ENCODE results near the gene FLYWCH1. TPM values are rescaled to one million over a fixed set of nuclear protein-coding genes. Genes with fewer than 3 reads are reported as not detected.
A peak's percentile ranks its signal among the peaks of the same experiment; 100 is the strongest.

FLYWCH1 gene
- total and polyA plus RNA-seq, 9 of the 15 experiments (the other 6 are each of a cell fraction or from before 2014, with no cell fraction given), result 0.18 to 33.6 (median 11.3) TPM

DNA sequence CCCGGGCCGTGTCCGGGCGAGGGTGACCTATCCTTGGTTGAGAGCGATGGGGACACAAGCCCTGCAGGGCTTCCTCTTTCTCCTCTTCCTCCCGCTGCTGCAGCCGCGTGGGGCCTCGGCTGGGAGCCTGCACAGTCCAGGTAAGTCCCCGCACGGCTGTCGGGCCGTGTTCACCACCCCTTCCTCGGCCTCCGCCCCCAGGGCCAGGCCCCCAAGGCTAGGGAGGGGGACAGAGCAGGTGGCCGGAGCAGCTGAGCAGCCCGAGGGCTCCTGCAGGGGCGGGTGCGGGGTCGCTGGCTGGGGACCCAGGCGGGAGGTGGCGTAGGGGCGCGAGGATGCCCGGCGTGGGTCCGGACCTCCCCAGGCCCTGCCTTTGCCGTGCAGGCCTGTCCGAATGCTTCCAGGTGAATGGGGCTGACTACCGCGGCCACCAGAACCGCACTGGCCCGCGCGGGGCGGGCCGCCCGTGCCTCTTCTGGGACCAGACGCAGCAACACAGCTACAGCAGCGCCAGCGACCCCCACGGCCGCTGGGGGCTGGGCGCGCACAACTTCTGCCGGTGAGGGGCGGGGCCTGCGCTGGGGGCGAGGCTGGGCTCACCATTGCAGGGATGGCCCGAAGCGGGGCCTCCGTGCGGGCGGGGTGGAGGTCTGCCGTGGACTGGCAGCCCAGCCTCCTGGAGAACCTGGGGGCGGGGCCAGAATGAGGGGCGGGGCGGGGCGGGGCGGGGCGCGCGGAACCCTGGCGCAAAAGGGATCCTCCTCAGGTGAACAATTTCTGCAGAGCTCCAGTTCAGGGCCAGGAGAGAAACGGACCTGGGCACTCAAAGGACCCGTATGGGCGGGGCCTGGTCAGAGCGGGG is 53.0 kb downstream of the FLYWCH1 start (continued):
- TF ChIP-seq, protein P1, sequence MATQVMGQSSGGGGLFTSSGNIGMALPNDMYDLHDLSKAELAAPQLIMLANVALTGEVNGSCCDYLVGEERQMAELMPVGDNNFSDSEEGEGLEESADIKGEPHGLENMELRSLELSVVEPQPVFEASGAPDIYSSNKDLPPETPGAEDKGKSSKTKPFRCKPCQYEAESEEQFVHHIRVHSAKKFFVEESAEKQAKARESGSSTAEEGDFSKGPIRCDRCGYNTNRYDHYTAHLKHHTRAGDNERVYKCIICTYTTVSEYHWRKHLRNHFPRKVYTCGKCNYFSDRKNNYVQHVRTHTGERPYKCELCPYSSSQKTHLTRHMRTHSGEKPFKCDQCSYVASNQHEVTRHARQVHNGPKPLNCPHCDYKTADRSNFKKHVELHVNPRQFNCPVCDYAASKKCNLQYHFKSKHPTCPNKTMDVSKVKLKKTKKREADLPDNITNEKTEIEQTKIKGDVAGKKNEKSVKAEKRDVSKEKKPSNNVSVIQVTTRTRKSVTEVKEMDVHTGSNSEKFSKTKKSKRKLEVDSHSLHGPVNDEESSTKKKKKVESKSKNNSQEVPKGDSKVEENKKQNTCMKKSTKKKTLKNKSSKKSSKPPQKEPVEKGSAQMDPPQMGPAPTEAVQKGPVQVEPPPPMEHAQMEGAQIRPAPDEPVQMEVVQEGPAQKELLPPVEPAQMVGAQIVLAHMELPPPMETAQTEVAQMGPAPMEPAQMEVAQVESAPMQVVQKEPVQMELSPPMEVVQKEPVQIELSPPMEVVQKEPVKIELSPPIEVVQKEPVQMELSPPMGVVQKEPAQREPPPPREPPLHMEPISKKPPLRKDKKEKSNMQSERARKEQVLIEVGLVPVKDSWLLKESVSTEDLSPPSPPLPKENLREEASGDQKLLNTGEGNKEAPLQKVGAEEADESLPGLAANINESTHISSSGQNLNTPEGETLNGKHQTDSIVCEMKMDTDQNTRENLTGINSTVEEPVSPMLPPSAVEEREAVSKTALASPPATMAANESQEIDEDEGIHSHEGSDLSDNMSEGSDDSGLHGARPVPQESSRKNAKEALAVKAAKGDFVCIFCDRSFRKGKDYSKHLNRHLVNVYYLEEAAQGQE (IDR thresholded peaks at IDR 0.05; ENCODE audit: borderline replicate concordance), result no peak
- TF ChIP-seq, protein P1 (CRISPR knock-in tag; IDR thresholded peaks at IDR 0.05; ENCODE audit: low read depth), result 0 out of 2 replicates have a peak, but pooled peaks have one; percentile 58
- peak; percentile 36; the same call in 1 of the 2 replicates for TF ChIP-seq PHF8 (IDR thresholded peaks at IDR 0.05; ENCODE audit: borderline replicate concordance, low read length)
- no peak for TF ChIP-seq ZKSCAN3 (CRISPR knock-in tag; IDR thresholded peaks at IDR 0.05)
- TF ChIP-seq SAFB (IDR thresholded peaks at IDR 0.05; ENCODE audit: borderline replicate concordance, low read depth, low read length), result 0 out of 2 replicates have a peak, but pooled peaks have one; percentile 24
- no peak for TF ChIP-seq NFRKB (IDR thresholded peaks at IDR 0.05; ENCODE audit: low read depth)
- no peak; a peak in 1 of 4 replicates for TF ChIP-seq SIN3A (IDR thresholded peaks at IDR 0.05; ENCODE audit: borderline replicate concordance in 2 of 2, control insufficient read depth in 1 of 2, low read depth in 2 of 2, low read length in 2 of 2)
- peak; percentile 15; the same call in 1 of the 2 replicates for TF ChIP-seq MTA3 (IDR thresholded peaks at IDR 0.05; ENCODE audit: borderline replicate concordance)
- TF ChIP-seq SPI1 (IDR thresholded peaks at IDR 0.05; ENCODE audit: borderline replicate concordance, low read depth, low read length), result peak; percentile 85
- TF ChIP-seq, protein P2, sequence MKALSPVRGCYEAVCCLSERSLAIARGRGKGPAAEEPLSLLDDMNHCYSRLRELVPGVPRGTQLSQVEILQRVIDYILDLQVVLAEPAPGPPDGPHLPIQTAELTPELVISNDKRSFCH (CRISPR knock-in tag; IDR thresholded peaks at IDR 0.05), result no peak
- TF ChIP-seq, protein P2 (tag; IDR thresholded peaks at IDR 0.05), result peak; percentile 27; the same call in 1 of the 2 replicates
- TF ChIP-seq FOXA3 (CRISPR knock-in tag; conservative IDR thresholded peaks at IDR 0.05 in 1 of 2, IDR thresholded peaks at IDR 0.05 in 1 of 2), result 0 out of 4 replicates have a peak, but pooled peaks of 1 of the 2 experiments have one; percentile 16
- peak; percentile 24 for TF ChIP-seq HMGN3 (IDR thresholded peaks at IDR 0.05; ENCODE audit: borderline replicate concordance, extremely low read depth, insufficient read length, low read depth, low read length)
- TF ChIP-seq, protein P3, sequence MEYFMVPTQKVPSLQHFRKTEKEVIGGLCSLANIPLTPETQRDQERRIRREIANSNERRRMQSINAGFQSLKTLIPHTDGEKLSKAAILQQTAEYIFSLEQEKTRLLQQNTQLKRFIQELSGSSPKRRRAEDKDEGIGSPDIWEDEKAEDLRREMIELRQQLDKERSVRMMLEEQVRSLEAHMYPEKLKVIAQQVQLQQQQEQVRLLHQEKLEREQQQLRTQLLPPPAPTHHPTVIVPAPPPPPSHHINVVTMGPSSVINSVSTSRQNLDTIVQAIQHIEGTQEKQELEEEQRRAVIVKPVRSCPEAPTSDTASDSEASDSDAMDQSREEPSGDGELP (CRISPR knock-in tag; IDR thresholded peaks at IDR 0.05; ENCODE audit: borderline replicate concordance), result peak; percentile 39; the same call in 1 of the 2 replicates

Measured in K562 (cell line).